ENCODE results near the gene LMCD1.

Gene LMCD1, protein sequence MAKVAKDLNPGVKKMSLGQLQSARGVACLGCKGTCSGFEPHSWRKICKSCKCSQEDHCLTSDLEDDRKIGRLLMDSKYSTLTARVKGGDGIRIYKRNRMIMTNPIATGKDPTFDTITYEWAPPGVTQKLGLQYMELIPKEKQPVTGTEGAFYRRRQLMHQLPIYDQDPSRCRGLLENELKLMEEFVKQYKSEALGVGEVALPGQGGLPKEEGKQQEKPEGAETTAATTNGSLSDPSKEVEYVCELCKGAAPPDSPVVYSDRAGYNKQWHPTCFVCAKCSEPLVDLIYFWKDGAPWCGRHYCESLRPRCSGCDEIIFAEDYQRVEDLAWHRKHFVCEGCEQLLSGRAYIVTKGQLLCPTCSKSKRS

DNA sequence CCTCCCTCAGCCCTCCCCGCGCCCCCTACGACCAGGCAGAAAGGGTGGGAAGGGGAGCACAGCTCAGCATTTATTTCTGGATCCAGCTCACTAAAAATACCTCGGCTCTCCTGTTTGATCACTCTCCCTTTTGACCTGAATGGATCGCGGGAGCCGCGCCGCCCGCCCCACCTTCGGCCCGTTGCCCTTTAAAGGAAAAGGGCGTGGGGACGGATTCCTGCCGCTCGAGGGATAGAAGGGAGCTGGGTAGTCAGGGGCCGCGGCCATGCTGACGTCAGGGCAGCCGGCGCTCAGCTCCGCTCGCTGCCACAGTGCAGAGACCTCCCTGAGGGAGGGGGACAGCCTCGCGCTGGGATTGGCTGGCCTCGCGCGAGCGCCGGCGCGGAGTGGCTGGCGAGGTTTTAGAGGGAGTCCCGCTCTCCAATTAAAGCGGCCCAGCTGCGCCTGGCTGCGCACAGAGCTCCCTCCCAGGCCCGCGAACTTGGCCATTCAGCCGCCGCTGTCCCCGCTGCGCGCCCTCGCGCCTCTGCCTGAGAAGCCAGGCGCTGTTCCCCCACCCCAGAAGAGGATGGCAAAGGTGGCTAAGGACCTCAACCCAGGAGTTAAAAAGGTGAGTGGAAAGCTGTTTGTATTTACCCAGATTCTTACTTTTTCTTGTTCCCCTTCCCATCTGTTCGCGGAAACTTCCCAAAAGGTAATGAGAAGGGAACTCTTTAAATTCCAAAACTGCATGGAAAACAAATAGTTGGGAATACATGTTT lies at the start of gene LMCD1:
TSS of gene LMCD1 (plus strand) at position 453 of the 761 bp plus-strand sequence. CDS start at position 569, 116 bp downstream.
- TF ChIP-seq, protein P1, sequence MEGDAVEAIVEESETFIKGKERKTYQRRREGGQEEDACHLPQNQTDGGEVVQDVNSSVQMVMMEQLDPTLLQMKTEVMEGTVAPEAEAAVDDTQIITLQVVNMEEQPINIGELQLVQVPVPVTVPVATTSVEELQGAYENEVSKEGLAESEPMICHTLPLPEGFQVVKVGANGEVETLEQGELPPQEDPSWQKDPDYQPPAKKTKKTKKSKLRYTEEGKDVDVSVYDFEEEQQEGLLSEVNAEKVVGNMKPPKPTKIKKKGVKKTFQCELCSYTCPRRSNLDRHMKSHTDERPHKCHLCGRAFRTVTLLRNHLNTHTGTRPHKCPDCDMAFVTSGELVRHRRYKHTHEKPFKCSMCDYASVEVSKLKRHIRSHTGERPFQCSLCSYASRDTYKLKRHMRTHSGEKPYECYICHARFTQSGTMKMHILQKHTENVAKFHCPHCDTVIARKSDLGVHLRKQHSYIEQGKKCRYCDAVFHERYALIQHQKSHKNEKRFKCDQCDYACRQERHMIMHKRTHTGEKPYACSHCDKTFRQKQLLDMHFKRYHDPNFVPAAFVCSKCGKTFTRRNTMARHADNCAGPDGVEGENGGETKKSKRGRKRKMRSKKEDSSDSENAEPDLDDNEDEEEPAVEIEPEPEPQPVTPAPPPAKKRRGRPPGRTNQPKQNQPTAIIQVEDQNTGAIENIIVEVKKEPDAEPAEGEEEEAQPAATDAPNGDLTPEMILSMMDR (conservative IDR thresholded peaks at IDR 0.05; ENCODE audit: low read depth, low read length) = no peak
- H3K4me3 ChIP-seq (ENCODE audit: low read length) = peak within 1 kb of the TSS; percentile 52
- DNase-seq (ENCODE audit: low read depth) = peak; percentile 92

DNA sequence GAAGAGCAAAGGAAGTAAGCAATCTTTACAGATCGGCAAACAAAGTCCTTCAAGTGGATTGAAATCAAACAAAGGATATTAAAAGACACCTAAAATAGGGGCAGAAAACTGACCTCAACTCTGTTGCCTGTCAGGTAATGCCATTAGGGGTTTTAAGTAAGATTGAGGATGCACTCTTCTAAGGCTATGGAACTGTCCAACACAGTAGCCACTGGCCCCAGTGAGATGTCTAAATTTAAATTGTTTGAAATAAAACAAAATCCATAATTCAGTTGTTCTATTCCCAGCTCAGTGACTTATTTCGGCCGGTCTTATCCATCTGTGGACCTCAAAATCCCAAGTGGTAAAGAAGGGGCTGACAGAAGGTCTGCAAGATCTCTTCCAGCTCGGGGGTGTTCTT lies 49.5 kb upstream of the LMCD1 start:
- H3K4me3 ChIP-seq (ENCODE audit: low read length) = no peak overlapping the region
- DNase-seq (ENCODE audit: low read depth) = no peak
- TF ChIP-seq, protein P1 (conservative IDR thresholded peaks at IDR 0.05; ENCODE audit: low read depth, low read length) = no peak

DNA sequence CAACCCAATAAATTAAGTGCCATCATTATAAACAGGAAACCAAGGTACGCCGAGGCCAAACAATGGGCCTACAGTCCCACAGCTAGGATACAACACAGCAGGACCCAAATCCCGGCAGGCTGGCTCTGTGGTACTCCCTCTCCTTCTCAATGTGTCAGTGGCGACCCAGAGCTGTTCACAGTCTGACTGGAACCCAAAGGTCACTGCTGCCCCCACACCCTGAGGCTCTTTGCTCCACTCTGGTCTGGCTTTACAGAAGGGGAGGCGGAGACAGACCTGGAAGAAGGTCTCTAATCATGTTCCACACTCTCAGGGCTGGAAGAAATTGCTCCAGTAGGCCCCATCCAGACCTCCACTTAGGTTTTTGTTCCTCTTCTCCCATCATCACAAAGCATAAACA lies 48.5 kb upstream of the LMCD1 start:
- no peak overlapping the region for H3K4me3 ChIP-seq (ENCODE audit: low read length)
- TF ChIP-seq, protein P1 (conservative IDR thresholded peaks at IDR 0.05; ENCODE audit: low read depth, low read length) = no peak
- DNase-seq (ENCODE audit: low read depth) = no peak

DNA sequence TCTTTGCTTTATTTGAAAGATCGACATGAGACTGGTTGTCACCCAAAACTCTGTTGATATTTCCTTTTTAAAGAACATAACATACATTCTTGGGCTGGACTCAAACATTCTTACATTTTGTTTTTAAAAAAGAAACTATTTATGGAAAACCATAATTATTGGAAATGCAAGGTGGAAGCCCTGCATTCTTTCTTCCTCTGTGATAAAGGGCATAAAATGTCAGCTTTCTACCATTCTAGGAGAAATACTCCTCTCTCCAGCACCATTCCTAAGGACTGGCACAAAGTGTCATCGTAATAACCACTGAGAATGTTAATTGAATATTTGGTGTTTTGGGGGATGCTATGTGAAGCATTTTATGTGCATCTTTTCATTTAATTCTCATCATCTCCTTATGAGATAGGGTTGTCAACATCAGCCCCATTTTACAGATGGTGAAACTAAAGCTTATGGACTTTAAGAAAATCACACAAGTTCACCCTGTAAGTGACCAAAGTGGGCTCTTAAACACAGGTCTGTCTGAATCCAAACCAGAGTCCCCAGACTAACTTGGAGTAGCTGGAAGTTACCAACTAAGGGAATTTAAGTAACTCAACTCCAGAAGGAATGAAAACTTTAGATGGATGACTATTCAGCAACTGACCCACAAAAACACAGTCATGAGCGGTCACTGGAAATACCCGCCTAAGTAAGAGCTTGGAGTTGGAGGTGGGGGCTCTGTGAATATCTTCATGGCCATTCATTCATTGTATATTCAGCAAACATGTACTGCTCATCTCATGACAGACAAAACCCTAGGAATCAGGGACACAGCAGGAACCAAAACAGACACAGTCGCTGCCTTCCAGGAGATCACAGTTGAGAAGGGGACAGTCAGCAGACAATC lies 45.9 kb upstream of the LMCD1 start:
- TF ChIP-seq, protein P1 (conservative IDR thresholded peaks at IDR 0.05; ENCODE audit: low read depth, low read length) = no peak
- DNase-seq (ENCODE audit: low read depth) = no peak
- no peak overlapping the region for H3K4me3 ChIP-seq (ENCODE audit: low read length)

DNA sequence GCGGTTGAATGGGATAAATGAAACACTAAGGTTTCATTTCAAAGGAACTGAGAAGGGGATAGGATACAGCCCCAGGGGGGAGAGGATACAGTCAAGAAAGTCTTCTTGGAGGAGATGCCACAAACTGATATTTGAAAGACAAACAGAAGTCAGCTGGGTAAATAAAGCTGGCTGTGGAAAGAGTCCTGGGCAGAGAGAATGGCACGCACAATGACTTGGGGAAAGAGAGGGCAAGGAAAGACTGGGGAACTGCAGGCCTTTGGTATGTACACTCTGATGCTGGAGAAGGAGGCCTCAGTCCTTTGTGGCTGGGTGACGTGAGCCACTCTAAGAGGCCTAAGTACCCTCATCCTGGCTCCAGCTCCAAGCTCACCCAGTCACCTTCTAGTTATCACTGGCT lies 45.2 kb upstream of the LMCD1 start:
- TF ChIP-seq, protein P1 (conservative IDR thresholded peaks at IDR 0.05; ENCODE audit: low read depth, low read length) = no peak
- H3K4me3 ChIP-seq (ENCODE audit: low read length) = no peak overlapping the region
- no peak for DNase-seq (ENCODE audit: low read depth)

DNA sequence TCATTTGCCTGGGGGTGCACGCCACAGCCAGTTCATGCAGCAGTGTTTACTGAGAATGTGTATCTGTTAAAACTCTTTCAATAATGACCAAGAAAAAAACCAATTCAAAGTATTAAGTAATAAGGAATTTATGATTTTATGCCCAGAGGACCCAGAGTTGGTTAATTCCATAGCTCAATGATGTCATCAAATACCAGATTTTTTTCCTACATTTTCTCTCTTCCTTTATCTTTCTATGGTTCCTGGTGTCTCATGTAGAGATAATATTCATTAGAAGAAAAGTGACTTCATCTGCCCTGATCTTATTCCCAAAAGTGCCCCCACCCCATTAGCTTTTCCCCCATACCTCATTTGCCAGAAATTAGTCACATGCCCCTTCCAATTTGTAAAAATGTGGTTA lies 44.6 kb upstream of the LMCD1 start:
- no peak overlapping the region for H3K4me3 ChIP-seq (ENCODE audit: low read length)
- DNase-seq (ENCODE audit: low read depth) = no peak
- TF ChIP-seq, protein P1 (conservative IDR thresholded peaks at IDR 0.05; ENCODE audit: low read depth, low read length) = no peak
